GM21576 (cell line): ENCODE data around the gene MLXIPL.
"Not testable (repeated sequence)": the region's sequence is repeated elsewhere in the genome, so short reads cannot be mapped to it uniquely, and the experiment has no call there.

ENCODE experiments used
- ATAC-seq: cut with Tn5 transposase; IDR thresholded peaks from one replicate; pipeline ENCODE4 v1.9.1; 2021; ENCODE audit warnings: mild to moderate bottlenecking, moderate library complexity; ENCODE audit not compliant: unreplicated experiment

MLXIPL gene

DNA sequence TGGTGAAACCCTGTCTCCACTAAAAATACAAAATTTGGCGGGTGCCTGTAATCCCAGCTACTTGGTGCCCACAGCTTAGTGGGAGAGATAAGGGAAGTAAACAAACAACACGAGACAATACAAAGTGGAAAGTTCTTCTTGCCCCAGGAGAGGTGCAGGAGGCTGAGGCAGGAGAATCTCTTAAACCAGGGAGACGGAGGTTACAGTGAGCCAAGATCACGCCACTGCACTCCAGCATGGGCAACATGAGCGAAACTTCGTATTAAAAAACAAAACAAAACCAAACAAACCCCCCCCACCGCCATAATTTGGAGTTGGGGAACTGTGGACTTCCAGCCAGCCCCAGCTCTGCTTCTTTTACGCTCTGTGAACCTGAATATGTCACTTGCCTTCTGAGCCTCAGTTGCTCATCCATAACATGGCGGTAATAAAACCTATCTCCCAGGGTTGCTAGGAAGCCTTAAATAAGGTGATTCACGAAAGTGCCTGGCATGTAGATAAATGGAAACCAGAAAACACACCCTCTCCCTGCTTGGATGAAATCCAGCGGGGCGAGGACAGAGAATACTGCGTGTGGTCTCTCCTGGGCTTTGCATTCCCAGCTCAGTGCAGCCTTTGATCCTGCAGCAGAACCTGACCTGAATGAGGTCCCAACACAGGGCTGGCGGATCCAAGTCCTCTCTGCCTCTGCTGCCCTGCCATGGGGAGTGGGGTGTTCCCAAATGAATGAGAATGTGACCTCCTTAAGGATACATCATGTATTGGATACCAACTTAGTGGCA is 10.2 kb downstream of the MLXIPL start:
- ATAC-seq: no peak

DNA sequence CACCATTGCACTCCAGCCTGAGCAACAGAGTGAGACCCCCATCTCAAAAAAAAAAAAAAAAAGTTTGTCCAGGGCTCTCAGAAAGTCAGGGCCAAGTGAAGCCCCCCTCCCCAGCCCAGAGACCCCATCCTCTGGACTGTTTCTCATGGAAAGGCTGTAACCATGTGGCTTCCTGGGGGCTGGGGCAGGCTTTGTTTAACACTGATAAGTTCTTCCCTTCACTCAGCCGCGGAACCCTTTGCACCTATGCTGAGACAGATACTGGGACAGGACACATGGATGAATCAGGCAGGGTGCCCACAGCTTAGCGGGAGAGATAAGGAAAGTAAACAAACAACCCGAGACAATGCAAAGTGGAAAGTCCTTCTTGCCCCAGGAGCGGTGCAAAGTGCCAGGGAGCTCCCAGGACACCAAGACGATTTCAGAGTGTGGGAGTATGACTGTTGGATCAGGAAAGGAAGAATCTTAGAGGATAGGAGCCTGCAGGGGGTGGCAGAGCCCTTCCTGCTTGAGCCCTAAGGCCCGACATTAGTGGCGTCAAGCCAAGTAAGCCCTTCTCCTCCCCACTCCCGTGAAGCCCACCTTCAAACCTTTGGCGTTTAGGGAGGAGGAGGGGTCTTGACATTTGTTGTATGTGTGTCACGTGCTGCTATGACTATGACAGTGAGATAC is 11.6 kb downstream of the MLXIPL start:
- ATAC-seq: no peak

DNA sequence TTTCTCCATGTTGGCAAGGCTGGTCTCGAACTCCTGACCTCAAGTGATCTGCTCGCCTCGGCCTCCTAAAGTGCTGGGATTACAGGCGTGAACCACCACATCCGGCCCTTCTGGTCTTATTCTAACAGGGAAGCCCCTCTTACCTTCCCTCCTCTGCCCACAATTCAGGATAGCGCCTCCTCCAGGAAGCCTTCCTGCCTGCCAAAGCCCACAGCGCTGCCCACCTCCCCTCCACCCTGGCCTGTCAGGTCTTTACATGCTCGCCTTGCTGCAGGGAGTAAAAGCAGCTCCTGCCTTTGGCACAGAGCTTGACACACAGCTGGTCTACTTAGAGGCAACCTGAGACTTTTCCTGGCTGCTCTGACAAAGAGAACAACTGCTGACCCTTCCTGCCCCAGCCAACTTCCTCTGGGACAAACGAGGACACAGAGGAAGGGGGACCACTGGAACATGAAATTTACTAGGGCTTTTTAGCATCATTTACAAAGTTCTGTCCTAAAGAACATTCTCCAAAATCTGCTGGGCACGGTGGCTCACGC is 13.2 kb downstream of the MLXIPL start:
- ATAC-seq: no peak

DNA sequence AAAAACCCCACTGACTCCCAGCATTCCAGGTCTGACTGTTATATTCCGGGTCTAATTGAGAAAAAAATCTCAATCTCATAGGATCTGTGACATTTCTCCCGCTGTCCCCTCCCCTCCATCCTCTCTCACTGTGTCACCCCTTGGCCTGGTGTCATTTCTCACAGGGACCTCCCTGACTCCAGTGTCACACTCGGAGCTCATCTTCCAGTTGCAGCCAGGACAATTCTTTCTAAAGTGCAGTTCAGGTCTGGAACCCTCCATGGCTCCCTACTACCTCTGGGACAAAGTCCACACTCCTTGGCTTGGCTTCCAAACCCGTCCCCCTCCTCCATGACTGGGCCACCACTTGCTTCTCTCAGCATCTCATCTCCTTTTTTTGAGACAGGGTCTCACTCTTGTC is 14.2 kb downstream of the MLXIPL start:
- no peak for ATAC-seq

DNA sequence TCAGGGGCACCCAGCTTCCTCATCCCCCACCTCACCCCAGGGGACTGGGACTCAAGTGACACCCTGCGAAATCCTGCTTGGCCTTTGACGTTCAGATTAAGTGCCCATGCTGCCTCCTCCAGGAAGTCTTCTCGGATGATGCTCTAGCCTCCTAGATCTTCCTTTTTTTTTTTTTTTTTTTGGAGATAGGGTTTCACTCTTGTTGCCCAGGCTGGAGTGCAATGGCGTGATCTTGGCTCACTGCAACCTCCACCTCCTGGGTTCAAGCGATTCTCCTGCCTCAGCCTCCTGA is 16.7 kb downstream of the MLXIPL start:
- not testable (repeated sequence) for ATAC-seq

DNA sequence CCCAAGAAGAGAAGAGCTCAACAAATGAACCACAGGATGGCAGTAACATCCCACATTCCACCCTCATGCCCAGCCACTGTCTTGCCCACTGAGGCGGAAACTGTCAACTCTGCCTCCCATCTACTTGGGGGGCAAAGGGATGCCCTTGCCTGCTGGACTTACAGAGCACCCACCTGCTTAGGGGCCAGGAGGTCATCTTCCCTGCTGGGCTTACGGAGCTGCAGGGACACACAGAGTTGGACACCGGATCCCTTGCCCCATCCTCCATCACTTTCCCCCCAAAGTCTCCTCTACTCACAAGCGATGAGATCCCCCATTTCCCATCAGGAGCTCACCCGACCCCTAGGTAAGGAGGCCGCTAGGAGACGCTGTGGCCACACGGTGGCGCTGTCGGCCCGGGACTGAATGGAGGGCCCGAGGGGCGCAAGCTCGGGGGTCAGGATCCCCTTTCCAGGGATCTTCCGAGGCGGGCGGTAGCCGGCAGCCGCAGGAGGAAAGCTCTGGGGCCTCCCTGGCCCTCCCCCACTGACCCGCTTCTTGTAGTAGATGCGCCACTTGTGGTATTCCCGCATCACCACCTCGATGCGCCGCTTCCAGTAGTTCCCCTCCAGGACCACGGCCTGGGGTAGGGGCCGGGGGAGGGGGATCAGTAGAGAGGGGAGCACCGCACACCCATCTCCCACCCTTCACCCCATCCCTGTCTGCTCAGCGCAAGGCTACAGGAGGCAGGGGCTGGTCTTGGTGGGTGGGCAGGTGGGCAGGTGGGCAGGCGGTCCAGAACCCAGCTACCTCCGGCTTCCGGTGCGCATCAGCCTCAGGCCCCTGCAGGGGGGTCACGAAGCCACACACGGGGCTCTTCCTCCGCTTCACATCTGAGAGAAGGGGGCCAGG is 17.3 kb downstream of the MLXIPL start:
- ATAC-seq: no peak

DNA sequence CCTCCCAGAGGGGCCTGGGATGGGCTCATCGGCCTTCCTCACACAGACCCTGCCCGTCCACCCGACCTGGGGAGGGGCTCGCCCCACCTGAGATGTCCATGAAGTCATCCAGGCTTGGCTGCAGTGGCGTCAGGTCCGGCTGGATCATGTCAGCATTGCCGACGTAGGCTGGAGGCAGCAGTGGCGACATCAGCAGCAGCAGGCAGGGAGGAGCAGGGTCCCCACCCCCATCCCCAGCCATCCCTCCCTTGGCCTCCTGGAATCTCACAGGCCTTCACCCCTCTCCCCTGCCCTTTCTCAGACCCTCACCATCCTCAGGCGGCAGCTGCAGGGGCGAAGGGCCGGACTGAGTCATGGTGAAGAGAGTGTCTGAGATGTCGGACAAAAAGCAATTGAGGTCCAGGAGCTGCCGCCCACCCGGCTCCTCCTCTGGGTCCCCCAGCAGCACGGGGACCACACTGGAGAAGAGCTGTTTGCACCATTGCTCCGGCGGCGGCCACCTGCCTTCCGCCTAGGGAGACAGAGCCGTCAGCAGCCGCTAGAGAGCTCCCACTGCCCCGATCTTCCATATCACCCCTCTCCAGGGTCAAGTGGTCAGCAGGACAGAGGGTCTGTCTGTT is 18.6 kb downstream of the MLXIPL start:
- no peak for ATAC-seq

DNA sequence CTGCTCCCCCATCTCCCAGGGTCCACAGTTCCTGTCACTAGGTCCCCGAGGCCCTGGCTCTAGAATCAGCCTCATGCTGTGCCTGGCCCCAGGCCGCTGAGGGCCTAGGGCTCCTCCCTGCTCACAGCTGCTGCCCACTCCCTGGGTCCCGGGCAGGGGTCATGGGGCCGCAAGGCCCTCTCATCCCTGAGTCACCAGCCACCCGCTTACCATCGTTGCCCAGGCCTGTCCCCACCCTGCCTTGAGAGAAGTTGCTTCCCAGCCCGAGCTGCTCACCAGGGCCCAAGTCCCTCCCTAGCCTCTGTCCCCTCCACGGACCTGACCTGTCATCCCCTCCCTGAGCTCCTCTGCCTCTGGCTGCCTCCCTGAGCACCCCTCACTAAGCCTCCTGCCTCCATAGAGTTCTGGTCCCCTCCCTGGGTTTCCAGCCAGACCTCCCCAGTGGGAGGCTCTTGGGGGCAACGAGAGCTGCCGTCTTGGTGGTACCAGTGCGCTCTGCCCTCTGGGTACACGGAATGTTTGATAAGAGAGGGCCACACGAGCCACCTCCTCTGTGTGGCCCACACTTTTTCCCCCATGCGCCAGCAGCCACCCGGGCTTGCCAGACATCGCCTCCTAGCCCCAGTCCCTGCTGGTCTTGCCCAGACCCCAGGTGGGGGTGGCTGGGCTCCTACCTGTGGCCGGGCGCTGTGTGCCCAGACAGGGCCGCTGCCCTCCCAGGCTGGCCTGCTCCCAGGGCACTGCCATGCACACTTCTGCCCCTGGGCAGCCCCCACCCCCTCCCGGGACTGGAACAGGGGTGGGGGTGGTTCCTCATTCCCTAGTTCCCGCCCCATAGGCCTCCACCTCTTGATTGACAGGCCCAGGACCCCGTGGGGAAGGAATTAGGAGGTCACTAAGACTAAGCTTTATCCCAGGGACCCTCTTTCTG is 21.3 kb downstream of the MLXIPL start:
- ATAC-seq: no peak

DNA sequence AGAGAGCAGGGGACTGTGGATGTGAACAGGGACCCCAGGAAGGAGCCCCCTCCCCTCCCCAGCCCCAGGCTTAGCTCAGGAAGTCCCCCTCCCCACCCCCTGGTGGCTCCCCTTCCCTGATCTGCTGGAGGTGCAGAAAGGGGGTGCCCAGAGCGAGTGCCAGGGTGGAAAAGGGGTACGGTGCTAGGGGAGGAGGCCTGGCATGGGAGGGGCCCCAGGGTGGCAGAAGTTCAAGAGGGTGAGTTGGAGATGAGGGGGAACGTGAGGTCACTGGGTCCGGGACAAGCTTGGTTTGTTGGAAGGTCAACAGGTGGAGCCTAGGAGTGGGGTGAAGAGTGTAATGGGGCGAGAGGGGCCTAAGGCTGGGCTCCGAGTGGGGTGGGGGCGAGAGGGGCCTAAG is 24.4 kb downstream of the MLXIPL start:
- ATAC-seq: no peak

DNA sequence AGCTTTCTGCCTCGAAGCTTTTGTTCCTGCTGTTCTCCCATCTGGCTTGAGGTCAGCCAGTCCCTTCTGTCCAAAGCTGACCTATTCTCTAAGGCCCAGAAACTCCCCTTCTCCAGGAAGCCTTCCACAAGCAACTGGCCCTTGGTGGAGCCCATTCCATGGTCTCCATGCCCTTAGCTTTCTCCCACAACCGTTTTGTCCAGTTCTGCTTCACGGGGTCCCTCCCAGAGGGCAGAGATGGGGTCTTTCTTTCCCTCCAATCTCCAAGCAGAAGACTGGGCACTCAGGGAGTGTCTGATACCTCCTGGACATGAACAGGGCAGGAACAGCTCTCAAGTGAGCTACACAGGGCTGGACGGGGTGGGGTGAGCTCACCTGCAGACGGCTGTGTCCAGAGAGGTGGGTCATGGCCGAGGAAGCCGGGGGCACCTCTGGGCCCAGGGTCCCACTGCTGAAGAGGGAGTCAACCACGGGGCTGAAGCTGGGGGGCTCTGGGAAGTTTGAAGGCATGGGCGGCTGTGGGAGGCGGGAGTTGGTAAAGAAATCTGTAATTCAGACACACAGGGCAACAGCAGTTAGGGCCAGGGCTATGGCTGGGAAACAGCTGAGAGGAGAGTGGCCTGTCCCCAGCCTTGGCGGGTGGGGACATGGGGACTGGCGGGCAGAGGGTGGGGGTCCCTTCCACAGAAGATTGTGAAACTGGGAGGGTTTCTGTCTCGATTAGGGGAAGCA is 25.0 kb downstream of the MLXIPL start:
- no peak for ATAC-seq

DNA sequence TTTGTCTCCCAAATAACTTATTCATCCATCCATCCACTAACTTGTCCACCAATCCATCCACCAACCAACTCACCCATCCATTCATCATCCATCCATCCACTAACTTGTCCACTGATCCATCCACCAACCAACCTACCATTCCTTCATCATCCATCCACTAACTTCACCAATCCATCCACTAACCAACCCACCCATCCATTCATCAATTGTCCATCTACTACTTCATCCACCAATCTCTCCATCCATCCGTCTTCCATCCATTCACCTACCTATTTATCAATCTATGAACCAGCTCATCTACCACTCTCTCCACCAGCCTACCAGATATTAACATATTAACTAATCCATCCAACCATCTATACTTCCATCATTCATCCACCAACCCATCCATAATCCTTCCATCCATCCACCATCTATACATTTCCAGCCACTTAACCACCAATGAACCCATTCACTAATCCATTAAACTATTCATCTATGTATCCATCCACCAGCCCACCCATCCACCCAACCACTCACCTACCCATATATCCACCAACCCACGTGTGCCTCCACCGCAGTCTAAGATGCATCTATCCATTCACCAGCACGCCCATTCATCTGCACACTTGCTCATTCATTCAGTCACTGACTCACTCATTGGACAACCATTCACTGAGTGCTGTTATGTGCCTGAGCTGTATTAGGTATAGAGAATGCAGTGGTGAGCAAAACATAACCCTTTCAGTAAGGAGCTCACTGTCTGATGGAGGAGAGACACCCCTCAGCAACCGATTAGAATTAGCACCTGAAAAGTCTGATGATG is 26.1 kb downstream of the MLXIPL start:
- no peak for ATAC-seq

DNA sequence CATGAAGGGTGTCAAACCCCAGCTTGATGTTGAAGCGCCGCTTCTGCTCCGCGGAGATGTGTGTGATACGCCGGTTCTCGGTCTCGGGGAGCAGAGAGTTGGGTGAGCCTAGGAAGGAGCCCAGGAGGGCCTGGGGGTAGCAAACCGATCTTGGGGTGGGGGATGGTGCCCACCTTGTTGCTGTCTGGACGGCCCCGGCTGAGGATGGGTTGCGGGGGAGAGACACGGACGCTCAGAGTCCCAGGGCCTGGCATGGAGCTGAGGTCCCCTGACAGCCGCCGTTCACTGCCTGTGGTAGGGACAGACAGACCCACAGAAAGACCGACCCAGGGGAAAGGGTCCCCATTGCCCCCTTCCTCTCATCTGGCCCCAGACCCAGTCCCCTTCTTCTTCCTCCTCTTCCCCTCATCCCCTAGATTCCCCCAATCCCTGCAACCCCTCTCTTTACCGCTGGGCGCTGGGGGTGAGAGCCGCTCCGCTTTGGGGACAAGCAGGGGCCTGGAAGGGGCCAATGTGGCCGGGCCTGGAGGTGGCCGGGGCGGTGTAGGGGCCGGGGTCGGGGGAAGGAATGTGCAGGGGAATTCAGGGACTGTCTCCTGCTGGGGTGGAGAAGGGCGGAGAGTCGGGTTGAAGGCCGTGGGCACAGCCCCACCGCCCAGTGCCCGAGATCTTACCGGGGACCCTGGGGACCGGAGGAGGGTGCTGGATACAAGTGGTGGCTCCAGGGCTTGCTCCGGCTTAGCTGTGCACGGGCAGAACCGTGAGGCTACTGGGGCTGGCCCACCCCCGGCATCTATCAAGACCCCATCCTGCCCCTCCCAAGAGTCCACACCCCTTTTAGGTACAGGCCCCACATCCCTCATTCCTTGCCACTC is 27.9 kb downstream of the MLXIPL start:
- ATAC-seq: no peak

DNA sequence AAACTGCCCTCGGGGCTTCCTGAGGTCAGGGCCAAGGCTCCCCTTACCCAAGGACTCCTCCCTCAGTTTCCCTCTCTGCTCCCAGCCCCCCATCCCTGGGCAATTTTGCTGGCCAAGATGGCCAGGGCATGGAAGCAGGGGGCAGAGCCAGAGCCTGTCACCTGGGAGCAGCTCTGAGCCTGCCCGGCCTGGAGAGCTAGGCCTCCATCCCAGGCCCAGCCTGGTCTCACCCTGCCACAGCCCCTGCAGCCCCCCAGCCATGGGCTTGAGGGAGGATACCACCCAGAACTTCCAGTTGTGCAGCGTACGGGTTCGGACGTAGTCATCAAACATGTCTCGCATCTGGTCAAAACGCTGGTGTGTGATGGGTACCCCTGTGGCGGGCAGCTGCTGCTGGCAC is 29.0 kb downstream of the MLXIPL start:
- ATAC-seq: no peak

DNA sequence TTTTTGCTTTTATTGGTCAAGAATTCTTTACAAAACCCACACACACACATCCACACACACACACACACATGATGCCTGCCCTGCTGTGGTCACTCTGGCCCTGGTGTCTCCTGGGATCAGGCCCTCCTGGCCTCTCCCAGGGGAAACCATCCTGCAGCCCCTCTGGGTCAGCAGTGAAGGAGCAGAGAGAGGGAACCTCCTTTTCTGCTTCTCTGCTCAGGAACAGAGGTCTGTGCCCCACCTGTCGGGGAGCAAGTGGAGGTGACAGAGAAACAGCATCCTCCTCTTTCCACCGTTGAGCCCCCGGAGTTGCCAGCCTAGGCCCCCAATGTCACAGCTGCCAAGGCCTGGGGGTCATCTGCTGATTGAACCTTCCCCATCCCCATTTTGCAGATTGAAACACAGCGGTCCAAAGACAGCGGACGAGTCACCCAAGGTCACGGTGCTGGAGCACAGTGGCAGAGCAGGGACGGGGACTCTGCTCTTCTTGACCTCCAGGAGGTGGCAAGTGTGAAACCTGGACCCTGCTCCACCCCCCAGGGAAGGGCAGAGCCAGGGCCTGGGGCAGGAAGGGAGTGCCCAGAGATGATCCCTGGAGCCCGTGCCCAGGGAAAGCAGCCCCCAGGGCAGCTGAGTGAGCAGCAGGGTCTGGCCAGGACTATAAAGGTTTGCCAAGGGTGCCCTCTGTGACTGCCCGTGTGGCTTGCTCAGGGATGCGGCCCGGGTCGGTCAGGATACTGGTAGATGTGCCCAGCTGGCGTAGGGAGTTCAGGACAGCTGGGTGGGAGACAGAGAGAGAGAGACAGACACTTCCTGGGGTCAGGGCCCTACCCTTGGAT is 30.9 kb downstream of the MLXIPL start:
- no peak for ATAC-seq

DNA sequence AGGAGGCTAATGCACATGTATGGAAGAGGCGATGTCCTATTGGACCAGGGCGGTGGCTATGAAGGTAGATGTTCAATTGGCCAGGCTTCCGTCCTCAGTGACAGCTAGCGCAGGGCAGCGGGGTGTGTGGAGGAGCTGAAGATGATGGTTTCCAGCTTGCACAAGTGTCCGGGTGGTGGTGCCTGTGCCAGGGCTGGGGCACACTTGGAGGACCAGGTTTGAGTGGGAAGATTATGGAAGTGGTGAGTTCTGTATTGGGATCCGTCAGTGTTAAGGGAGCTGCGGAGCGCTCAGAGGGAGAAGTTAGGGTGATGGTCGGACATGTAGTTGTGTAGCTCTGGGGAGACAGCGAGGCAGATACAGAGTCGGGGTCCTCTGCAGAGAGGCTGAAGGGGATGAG is 37.4 kb downstream of the MLXIPL start:
- no peak for ATAC-seq

DNA sequence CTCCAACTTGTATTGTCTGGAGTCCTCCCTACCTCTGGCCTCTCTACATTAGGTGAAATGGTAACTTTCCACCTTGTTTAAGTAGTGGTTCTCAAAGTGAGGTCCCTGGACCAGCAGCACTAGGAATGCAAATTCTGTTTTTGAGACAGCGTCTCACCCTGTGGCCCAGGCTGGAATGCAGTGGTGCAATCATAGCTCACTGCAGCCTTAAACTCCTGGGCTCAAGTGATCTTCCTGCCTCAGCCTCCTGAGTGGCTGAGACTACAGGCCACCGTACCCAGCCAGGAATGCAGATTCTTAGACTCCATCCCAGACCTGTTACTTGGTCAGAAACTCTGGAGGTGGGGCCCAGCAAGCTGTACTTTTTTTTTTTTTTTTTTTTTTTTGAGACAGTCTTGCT is 39.1 kb downstream of the MLXIPL start:
- no peak for ATAC-seq
